Inflammatory macrophage treated with lipopolysaccharide for 1 hour (primary cell): ENCODE measurements around the gene PRKCA.

Experiments used
- DNase-seq, 2 donors: peaks; one replicate each; pipeline ENCODE4 v3.0.0-alpha.2; 2020 to 2022

The PRKCA gene

GRCh38 chr17:66790501-66791061 lies 488.2 kb downstream of the PRKCA start:
- no peak for DNase-seq

- peak; percentile 24 to 28 for DNase-seq
These were observed 488.9 kb downstream of the PRKCA start for GRCh38 chr17:66791347-66791746.

- no peak for DNase-seq
These were observed 491.4 kb downstream of the PRKCA start for GRCh38 chr17:66793814-66794213.

GRCh38 chr17:66795486-66795885 lies 493.1 kb downstream of the PRKCA start:
- DNase-seq: no peak

GRCh38 chr17:66799849-66800537 lies 497.6 kb downstream of the PRKCA start:
- peak in 1 of 2 donors; percentile 1 for DNase-seq

GRCh38 chr17:66803474-66803951 lies 501.1 kb downstream of the PRKCA start:
- no peak for DNase-seq

GRCh38 chr17:66805567-66805966 lies 503.2 kb downstream of the PRKCA start:
- DNase-seq: no peak

- DNase-seq: no peak
These were observed 504.8 kb downstream of the PRKCA start for GRCh38 chr17:66807182-66807581.

- no peak for DNase-seq
These were observed 507.0 kb downstream of the PRKCA start for GRCh38 chr17:66809408-66809807.

GRCh38 chr17:66810951-66811682 lies 508.7 kb downstream of the PRKCA start:
- DNase-seq: no peak

- no peak for DNase-seq
These were observed 509.3 kb downstream of the PRKCA start for GRCh38 chr17:66811683-66812054.

GRCh38 chr17:66812571-66812970 lies 510.2 kb downstream of the PRKCA start:
- no peak for DNase-seq

- no peak for DNase-seq
These were observed 510.9 kb downstream of the PRKCA start for GRCh38 chr17:66813296-66813695.

- no peak for DNase-seq
These were observed 511.6 kb downstream of the PRKCA start for GRCh38 chr17:66814026-66814425.

GRCh38 chr17:66814570-66814969 lies 512.2 kb downstream of the PRKCA start:
- DNase-seq: no peak

GRCh38 chr17:66817750-66818149 lies 515.3 kb downstream of the PRKCA start:
- DNase-seq: no peak

GRCh38 chr17:66819466-66819865 lies 517.1 kb downstream of the PRKCA start:
- DNase-seq: no peak

- no peak for DNase-seq
These were observed 519.6 kb downstream of the PRKCA start for GRCh38 chr17:66822009-66822408.

- no peak for DNase-seq
These were observed 524.4 kb downstream of the PRKCA start for GRCh38 chr17:66826856-66827255.

- no peak for DNase-seq
These were observed 527.0 kb downstream of the PRKCA start for GRCh38 chr17:66829386-66829864.

GRCh38 chr17:66829883-66830282 lies 527.5 kb downstream of the PRKCA start:
- DNase-seq: no peak

- no peak for DNase-seq
These were observed 528.0 kb downstream of the PRKCA start for GRCh38 chr17:66830451-66830850.

GRCh38 chr17:66831383-66832210 lies 529.2 kb downstream of the PRKCA start:
- no peak for DNase-seq
